ENCODE measurements around the gene ZKSCAN5.
"Not testable (repeated sequence)": the region's sequence is repeated elsewhere in the genome, so short reads cannot be mapped to it uniquely, and the experiment has no call there.

ZKSCAN5 gene

GRCh38 chr7:99560834-99561736, 56.6 kb downstream of the ZKSCAN5 start:
- no peak for DNase-seq (ENCODE audit: low read depth)
- no peak for TF ChIP-seq CTCF (IDR thresholded peaks at IDR 0.05; ENCODE audit: control insufficient read depth, extremely low read depth, insufficient read depth)
- no peak overlapping the region for H3K4me3 ChIP-seq (ENCODE audit: low read depth, low read length)

GRCh38 chr7:99561737-99562051, 57.2 kb downstream of the ZKSCAN5 start:
- H3K4me3 ChIP-seq (ENCODE audit: low read depth, low read length), result no peak overlapping the region
- no peak for TF ChIP-seq CTCF (IDR thresholded peaks at IDR 0.05; ENCODE audit: control insufficient read depth, extremely low read depth, insufficient read depth)
- DNase-seq (ENCODE audit: low read depth), result no peak

- TF ChIP-seq CTCF (IDR thresholded peaks at IDR 0.05; ENCODE audit: control insufficient read depth, extremely low read depth, insufficient read depth), result no peak
- H3K4me3 ChIP-seq (ENCODE audit: low read depth, low read length), result no peak overlapping the region
- no peak for DNase-seq (ENCODE audit: low read depth)
These were observed 57.8 kb downstream of the ZKSCAN5 start for GRCh38 chr7:99562114-99562784.

GRCh38 chr7:99562832-99563231, 58.4 kb downstream of the ZKSCAN5 start:
- TF ChIP-seq CTCF (IDR thresholded peaks at IDR 0.05; ENCODE audit: control insufficient read depth, extremely low read depth, insufficient read depth), result no peak
- no peak for DNase-seq (ENCODE audit: low read depth)
- H3K4me3 ChIP-seq (ENCODE audit: low read depth, low read length), result no peak overlapping the region

GRCh38 chr7:99563650-99564049, 59.2 kb downstream of the ZKSCAN5 start:
- no peak overlapping the region for H3K4me3 ChIP-seq (ENCODE audit: low read depth, low read length)
- TF ChIP-seq CTCF (IDR thresholded peaks at IDR 0.05; ENCODE audit: control insufficient read depth, extremely low read depth, insufficient read depth), result no peak
- no peak for DNase-seq (ENCODE audit: low read depth)

GRCh38 chr7:99568770-99569169, 64.3 kb downstream of the ZKSCAN5 start:
- not testable (repeated sequence) for H3K4me3 ChIP-seq (ENCODE audit: low read depth, low read length); DNase-seq (ENCODE audit: low read depth)

- no peak overlapping the region for H3K4me3 ChIP-seq (ENCODE audit: low read depth, low read length)
- no peak for TF ChIP-seq CTCF (IDR thresholded peaks at IDR 0.05; ENCODE audit: control insufficient read depth, extremely low read depth, insufficient read depth)
- DNase-seq (ENCODE audit: low read depth), result no peak
These were observed 67.3 kb downstream of the ZKSCAN5 start for GRCh38 chr7:99571768-99572167.

All from LNCaP clone FGC (cell line).